NCI-H82 treated with DMSO at 0.1 percent for 48 hours (cell line): ENCODE measurements around the gene FAM50B.
"Not testable (repeated sequence)": the region's sequence is repeated elsewhere in the genome, so short reads cannot be mapped to it uniquely, and the experiment has no call there.

Experiments used
- DNase-seq: peaks from one replicate; lab custom pipeline; 2025; ENCODE audit not compliant: unreplicated experiment; lab: John Stamatoyannopoulos, UW

Gene FAM50B

GRCh38 chr6:3847521-3847920 is 1.7 kb upstream of the FAM50B start:
- DNase-seq: no peak

- DNase-seq: no peak
These were observed 793 bp upstream of the FAM50B start for GRCh38 chr6:3848380-3848779.

- no peak for DNase-seq
These were observed 693 bp downstream of the FAM50B start for GRCh38 chr6:3849681-3850450.

- DNase-seq: no peak
These were observed 1.5 kb downstream of the FAM50B start for GRCh38 chr6:3850451-3851203.

DNA sequence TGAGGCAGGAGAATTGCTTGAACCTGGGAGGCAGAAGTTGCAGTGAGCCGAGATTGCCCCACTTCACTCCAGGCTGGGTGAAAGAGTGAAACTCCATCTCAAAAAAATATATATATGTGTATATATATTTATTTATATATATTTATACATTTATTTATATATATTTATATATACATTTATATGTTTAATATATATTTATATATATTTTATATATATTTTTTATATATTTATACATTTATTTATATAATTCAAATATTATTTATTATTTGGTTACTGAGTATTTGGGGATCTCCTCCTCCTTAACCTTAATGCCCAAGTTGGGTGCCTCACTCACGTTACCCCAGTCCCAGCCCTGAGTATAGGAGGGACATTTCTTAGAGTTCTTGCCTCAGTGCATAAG is 2.7 kb downstream of the FAM50B start:
- DNase-seq: no peak

DNA sequence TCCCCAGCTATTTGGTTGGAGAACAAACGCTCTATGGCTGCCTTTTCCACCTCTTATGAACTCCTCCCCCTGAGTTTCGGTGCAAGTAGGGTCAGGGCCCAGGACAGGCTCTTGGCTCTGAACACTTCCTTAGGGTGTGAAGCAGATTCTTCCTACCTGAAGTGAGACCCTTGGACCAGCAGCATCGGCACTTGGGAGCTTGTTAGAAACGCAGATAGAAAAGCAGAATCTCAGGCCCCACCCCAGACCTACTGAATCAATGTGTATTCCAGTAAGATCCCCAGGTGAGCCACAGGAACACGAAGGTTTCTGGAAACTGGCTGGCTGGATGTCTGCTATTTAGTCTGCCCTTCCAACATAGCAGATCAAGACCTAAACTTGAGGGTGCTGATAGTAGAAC is 3.2 kb downstream of the FAM50B start:
- no peak for DNase-seq

DNA sequence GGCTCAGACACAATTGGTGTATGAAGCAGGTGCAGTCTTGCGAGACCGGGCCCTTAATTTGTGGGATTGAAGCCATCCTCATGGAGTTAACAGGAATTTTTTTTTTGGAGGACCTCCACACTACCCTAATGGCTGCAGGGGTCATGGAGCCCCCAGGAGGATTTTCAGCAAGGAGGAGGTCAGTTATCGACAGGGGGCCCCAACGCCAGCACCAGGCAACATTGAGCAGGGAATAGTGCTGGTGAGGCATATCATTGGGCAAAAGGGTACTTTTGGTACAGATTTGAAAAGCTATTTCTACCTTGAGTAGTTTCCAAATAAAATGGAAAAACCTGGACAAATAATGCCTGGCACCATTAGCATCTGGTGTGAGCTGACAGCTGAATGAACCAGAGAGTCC is 6.7 kb downstream of the FAM50B start:
- no peak for DNase-seq

- DNase-seq: no peak
These were observed 7.4 kb downstream of the FAM50B start for GRCh38 chr6:3856576-3856975.

GRCh38 chr6:3857468-3858456 is 8.6 kb downstream of the FAM50B start:
- no peak for DNase-seq

DNA sequence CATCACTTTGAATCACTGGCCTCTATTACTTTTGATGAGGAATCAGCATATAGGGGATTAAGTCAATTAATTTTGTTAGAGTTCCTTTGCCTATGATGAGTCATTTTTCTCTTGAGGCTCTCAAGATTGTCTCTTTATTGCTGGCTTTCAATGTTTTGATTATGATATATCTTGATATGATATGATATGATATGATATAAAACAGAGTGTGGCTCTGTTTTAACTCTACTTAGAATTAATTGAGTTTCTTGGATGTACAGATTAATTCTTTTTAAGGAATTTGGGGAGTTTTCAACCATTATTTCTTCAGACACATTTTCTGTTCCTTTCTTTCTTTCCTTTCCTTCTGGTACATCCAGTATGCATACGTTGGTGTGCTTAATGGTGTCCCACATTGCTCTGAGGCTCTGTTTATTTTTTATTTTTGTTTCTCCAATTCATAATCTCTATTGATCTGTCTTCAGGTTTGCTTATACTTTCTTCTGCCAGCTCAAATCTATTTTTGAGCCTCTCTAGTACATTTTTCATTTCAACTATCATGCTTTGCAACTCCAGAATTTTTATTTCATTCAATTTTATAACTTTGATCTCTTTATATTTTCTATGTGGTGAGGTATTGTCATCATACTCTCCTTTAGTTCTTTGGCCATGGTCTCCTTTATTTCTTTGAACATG is 10.8 kb downstream of the FAM50B start:
- DNase-seq: no peak

DNA sequence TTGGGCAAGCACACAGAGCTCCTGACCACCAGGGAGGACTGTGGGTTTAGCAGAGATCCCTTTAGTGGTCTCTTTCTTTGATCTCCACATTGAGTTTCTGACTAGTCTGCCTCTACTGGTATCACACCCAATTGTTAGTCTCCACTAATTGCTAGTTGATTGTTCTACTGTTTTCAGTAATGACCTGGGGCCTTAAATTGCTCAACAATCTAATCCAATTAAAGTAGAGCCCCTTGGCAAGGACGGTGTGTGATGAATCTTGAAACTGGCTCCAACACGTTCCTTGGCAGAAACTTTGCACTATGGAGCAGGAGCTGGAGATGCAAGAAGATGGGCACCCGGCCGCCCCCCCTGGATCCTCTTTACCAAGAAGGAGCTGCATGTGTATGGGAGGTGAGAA is 12.3 kb downstream of the FAM50B start:
- no peak for DNase-seq

DNA sequence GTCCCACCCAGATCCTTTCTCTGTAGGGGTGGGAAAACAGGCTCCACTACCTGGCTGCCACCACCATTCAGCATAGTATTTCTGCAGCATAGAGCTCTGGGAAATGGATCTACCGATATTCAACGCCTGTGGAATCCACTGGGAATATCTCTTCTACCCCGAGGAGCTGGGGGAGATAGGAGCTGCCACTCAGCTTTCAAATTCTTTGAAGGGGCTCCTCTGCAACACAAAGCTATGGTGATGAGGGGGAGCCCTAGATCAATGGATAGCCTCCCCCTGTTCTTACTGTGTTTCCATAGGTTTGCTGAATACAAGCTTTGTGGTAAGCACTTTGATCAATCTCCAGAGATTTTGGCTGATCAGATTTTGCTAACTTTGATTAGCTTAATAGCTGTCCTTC is 12.9 kb downstream of the FAM50B start:
- DNase-seq: no peak

DNA sequence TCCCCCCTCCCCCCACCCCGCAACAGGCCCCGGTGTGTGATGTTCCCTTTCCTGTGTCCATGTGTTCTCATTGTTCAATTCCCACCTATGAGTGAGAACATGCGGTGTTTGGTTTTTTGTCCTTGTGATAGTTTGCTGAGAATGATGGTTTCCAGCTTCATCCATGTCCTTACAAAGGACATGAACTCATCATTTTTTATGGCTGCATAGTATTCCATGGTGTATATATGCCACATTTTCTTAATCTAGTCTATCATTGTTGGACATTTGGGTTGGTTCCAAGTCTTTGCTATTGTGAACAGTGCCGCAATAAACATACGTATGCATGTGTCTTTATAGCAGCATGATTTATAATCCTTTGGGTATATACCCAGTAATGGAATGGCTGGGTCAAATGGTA is 14.1 kb downstream of the FAM50B start:
- not testable (repeated sequence) for DNase-seq

GRCh38 chr6:3865463-3865862 is 16.3 kb downstream of the FAM50B start:
- no peak for DNase-seq

DNA sequence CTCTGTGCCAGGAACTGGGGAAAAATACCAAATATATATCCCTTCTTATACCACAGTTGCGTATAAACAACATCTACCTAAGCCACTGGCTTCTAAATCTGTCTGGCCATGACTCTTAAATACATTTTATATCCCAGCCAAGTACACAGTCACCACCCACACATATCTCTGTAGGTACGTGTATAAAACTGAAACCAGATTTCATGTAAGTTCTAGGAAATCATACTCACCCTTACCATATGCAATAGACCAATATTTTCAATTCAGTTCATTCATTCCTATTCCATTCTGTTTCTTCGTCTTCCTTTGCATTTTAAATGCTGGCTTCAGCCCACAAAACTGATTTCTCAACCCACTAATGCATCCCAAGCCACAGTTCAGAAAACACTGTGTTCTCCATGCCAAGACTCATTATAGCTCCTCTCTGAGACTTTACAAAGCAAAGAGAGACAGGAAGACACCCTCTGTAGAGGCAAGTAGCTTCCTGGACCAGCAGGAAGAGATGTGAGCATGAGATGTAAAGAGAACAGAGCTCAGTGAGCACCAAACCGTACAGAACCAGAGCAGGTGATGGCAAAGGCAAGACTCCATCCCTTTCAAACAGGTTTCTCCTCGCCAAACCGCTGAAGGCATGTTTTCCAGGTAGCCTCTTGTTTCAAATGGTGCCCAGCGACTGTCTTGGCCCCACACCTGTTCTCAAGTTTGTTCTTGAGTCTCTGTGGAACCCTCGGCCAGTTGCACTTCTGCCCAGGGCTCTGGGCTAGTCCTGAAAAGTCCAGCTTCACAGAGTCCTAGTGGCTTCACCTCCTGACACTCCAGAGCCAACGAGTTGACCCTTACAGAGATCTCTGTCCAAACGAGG is 18.7 kb downstream of the FAM50B start:
- no peak for DNase-seq

- no peak for DNase-seq
These were observed 19.4 kb downstream of the FAM50B start for GRCh38 chr6:3868544-3868943.

GRCh38 chr6:3869284-3869631 is 20.1 kb downstream of the FAM50B start:
- no peak for DNase-seq

DNA sequence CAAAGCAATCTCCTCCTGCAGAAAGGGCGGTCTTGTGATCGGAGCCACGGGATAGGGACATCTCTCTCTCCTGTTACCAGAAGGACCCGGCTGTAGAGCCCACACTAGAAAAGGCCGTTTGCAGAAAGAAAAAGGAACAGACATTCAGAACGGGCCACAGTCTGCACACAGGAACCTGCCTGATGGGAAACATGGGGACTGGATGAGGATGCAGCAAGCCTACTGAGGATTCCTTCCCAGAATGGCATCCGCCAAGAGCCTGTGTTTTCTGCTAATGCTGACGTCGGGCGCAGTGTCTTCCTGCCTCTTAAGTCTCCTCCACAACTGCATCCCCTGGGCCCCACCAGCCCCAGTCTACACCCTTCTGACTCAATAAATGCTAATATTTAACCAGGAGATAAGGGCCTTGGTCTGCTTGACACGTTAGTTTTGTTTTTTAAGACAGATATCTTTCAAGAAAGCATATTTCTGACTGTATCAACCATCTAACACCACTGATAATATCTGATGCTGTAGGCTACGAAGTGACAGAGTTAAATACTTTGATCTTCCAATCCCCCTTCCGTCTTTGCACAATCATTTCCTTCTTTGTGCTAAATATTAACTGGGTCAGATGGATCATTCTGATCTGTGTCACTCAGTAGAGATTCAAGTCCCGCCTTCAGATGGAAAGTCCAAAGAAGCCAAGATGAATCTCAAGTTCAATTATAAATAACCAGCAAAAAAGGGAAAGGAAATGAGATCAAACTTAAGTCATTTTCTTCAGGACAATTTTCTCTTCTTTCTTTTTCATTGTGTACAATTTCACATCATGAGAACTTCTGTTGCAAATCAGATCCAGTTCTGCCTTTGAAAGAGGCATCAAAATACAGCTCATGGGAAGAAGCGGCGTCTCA is 20.7 kb downstream of the FAM50B start:
- no peak for DNase-seq

GRCh38 chr6:3870528-3870925 is 21.4 kb downstream of the FAM50B start:
- DNase-seq: no peak
